ENCODE measurements around the gene HCK. TPM values are rescaled to one million over a fixed set of nuclear protein-coding genes. Genes with fewer than 3 reads are reported as not detected.

The HCK gene
- polyA plus RNA-seq, 2 of the 4 experiments (the other 2 are of a cell fraction), result 0.06 TPM; not detected in 1

GRCh38 chr20:32075534-32075933, 23.5 kb downstream of the HCK start:
- no peaks in the 10 kb centered on the region for H3K9me3 ChIP-seq
- H3K4me3 ChIP-seq, result no peak overlapping the region
- CTCF ChIA-PET, result interaction anchor here (1.6 to 3.4 kb wide), 2 partner anchors 15 to 44 kb away, joined by 8 to 18 read pairs; no protein-coding TSS in a partner anchor
- FAIRE-seq (no peak), DNase-seq (ENCODE audit: low read depth in 1 of 2, low spot score in 1 of 2) (no peak), ATAC-seq (no peak)
- H3K27ac ChIP-seq, result no peak overlapping the region
- H3K4me1 ChIP-seq, result no peaks in the 10 kb centered on the region
- POLR2A ChIA-PET, result no interaction called here
- TF ChIP-seq EHMT2 (IDR thresholded peaks at IDR 0.05; ENCODE audit: low read depth) (no peak), ATOH8 (CRISPR knock-in tag; IDR thresholded peaks at IDR 0.05; ENCODE audit: low read depth) (no peak), POLR2A (IDR thresholded peaks at IDR 0.05; ENCODE audit: low read length) (no peak), RCOR1 (IDR thresholded peaks at IDR 0.05; ENCODE audit: low read depth, low read length) (no peak), KDM5A (IDR thresholded peaks at IDR 0.05) (no peak), JUNB (IDR thresholded peaks at IDR 0.05) (no peak)
- H3K4me2 ChIP-seq, result no peak overlapping the region
- WGBS (ENCODE audit: missing lambda C conversion rate), result 4% methylated on average over 1 of the region's 1 CpG

GRCh38 chr20:32077190-32077589, 25.1 kb downstream of the HCK start:
- ATAC-seq, result no peak
- TF ChIP-seq MAX (IDR thresholded peaks at IDR 0.05), result no peak
- no peak for TF ChIP-seq NPAS2 (CRISPR knock-in tag; IDR thresholded peaks at IDR 0.05; ENCODE audit: borderline replicate concordance)
- no peak for TF ChIP-seq E2F6 (IDR thresholded peaks at IDR 0.05; ENCODE audit: borderline replicate concordance, low read depth)
- no peak for TF ChIP-seq KDM1A (IDR thresholded peaks at IDR 0.05; ENCODE audit: low read depth)
- TF ChIP-seq RFX5 (IDR thresholded peaks at IDR 0.05), result no peak
- TF ChIP-seq PHF8 (IDR thresholded peaks at IDR 0.05; ENCODE audit: borderline replicate concordance, low read depth), result no peak
- TF ChIP-seq EHMT2 (IDR thresholded peaks at IDR 0.05; ENCODE audit: low read depth), result no peak
- no peak for TF ChIP-seq RARB (CRISPR knock-in tag; IDR thresholded peaks at IDR 0.05)
- TF ChIP-seq EHF (CRISPR knock-in tag; IDR thresholded peaks at IDR 0.05), result no peak
- no peak for TF ChIP-seq HMGXB4 (CRISPR knock-in tag; IDR thresholded peaks at IDR 0.05; ENCODE audit: borderline replicate concordance)
- TF ChIP-seq ESRRA (IDR thresholded peaks at IDR 0.05; ENCODE audit: borderline replicate concordance, low read length), result no peak
- no peak for TF ChIP-seq FOSB (CRISPR knock-in tag; IDR thresholded peaks at IDR 0.05)
- no peak for TF ChIP-seq ATOH8 (CRISPR knock-in tag; IDR thresholded peaks at IDR 0.05; ENCODE audit: low read depth)
- TF ChIP-seq CHD4 (IDR thresholded peaks at IDR 0.05; ENCODE audit: borderline replicate concordance), result no peak
- no peak for TF ChIP-seq BHLHE40 (IDR thresholded peaks at IDR 0.05; ENCODE audit: low read depth, low read length)
- no peak for TF ChIP-seq RNF2 (IDR thresholded peaks at IDR 0.05; ENCODE audit: borderline replicate concordance, low read depth)
- no peak for TF ChIP-seq JUN (IDR thresholded peaks at IDR 0.05)
- Histone ChIP-seq H3K4me3 (no peak overlapping the region), H3K4me2 (no peak overlapping the region), H3K9me3 (no peaks in the 10 kb centered on the region), H3K4me1 (no peaks in the 10 kb centered on the region), H3K27ac (no peak overlapping the region)
- FAIRE-seq, result no peak
- POLR2A ChIA-PET, result no interaction called here
- CTCF ChIA-PET, result interaction anchor here (6.7 kb wide), 1 partner anchor 14 kb away, joined by 38 read pairs; no protein-coding TSS in a partner anchor
- 61% methylated on average over 4 of the region's 4 CpGs for WGBS (ENCODE audit: missing lambda C conversion rate)
- no peak for DNase-seq (ENCODE audit: low read depth in 1 of 2, low spot score in 1 of 2)
